ENCODE results near the gene KCTD1.

DNA sequence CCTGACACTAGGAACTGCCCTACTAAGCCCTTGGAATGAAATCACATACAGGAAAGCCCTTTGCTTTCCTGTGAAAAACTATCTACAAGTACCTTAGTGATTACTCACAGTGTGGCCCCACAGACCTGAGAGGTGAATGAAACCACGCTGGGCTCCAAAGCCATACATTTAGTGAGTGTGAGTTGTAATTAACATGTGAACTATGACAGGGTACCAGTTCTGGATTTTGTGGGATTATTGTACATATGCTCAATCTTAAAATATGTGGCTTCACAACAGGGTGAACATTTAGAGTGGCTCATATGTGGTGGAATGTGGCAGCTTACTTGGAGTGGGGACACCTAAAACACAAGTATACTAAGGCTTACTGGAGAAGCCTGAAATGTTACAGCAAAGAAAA, 12.3 kb downstream of the KCTD1 start:
- TF ChIP-seq, protein P1, sequence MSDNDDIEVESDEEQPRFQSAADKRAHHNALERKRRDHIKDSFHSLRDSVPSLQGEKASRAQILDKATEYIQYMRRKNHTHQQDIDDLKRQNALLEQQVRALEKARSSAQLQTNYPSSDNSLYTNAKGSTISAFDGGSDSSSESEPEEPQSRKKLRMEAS (IDR thresholded peaks at IDR 0.05; ENCODE audit: low read depth, low read length): no peak
- TF ChIP-seq PAX5 (IDR thresholded peaks at IDR 0.05; ENCODE audit: borderline replicate concordance, low read depth, low read length) (no peak), SP1 (IDR thresholded peaks at IDR 0.05; ENCODE audit: low read depth, low read length) (no peak), BRCA1 (IDR thresholded peaks at IDR 0.05; ENCODE audit: low read depth, low read length) (no peak), EZH2 (IDR thresholded peaks at IDR 0.05; ENCODE audit: borderline replicate concordance, control insufficient read depth, low read depth, low read length) (no peak)
- TF ChIP-seq, protein P2, sequence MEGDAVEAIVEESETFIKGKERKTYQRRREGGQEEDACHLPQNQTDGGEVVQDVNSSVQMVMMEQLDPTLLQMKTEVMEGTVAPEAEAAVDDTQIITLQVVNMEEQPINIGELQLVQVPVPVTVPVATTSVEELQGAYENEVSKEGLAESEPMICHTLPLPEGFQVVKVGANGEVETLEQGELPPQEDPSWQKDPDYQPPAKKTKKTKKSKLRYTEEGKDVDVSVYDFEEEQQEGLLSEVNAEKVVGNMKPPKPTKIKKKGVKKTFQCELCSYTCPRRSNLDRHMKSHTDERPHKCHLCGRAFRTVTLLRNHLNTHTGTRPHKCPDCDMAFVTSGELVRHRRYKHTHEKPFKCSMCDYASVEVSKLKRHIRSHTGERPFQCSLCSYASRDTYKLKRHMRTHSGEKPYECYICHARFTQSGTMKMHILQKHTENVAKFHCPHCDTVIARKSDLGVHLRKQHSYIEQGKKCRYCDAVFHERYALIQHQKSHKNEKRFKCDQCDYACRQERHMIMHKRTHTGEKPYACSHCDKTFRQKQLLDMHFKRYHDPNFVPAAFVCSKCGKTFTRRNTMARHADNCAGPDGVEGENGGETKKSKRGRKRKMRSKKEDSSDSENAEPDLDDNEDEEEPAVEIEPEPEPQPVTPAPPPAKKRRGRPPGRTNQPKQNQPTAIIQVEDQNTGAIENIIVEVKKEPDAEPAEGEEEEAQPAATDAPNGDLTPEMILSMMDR (IDR thresholded peaks at IDR 0.05 in 2 of 3, conservative IDR thresholded peaks at IDR 0.05 in 1 of 3; ENCODE audit: control insufficient read depth in 2 of 3, extremely low read depth in 1 of 3, insufficient read depth in 1 of 3, low read depth in 3 of 3, low read length in 3 of 3): no peak
